Kidney tubule cell (primary cell): ENCODE results near the gene OR52E6.

ENCODE experiments used
- DNase-seq: peaks from one replicate; pipeline ENCODE4 v3.0.0-alpha.2; 2018; ENCODE audit warnings: low spot score

The OR52E6 gene

DNA sequence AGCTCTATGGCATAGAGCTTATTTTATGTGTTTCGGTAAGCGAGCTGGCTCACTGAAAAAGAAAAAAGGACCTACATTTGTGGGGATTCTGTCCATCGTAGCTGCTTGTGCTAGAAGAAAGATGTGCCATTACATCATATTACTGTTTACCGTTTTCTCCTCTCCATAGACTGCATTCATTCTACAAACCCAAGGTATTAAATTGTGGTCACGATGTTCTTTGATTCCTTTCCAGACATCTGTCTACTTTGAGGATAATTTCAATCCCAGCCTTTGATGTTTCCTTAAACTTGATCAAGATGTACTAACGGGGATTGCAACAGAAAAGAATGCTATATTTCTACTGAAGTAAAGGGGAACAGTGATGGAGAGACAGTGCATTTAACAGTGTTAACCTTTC lies 45.2 kb downstream of the OR52E6 start:
- DNase-seq, result no peak

DNA sequence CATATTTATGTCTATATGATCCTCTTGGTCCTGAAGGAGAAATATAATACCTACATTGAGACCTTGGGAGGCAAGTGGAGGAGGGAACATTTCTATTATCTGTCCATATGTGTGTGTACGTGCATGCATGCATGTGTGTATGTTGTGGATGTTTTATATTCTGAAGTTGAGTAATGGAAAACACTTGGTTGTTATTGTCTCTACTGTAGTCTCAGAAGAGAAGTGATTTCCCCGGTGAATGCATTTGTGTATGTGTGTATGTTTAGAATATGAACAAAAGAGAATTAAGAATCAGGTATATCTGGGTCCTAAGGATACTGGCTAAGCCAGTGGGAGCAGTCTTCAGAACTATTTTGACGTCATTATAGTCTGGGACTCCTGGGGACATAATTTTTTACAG lies 50.5 kb downstream of the OR52E6 start, which contains the start of gene OR52N1:
Gene OR52N1 (minus strand): TSS at position 101 of the 400 bp plus-strand sequence. CDS start 2,449 bp downstream, outside the sequence.
- DNase-seq, result no peak
